GM19467 (cell line): ENCODE results near the gene VWA5B1.

Experiments used
- ATAC-seq: cut with Tn5 transposase; IDR thresholded peaks from one replicate; pipeline ENCODE4 v1.9.1; 2021; ENCODE audit warnings: mild to moderate bottlenecking, moderate library complexity; ENCODE audit not compliant: unreplicated experiment

VWA5B1 gene

GRCh38 chr1:20381961-20382360 is 91.3 kb downstream of the VWA5B1 start:
- ATAC-seq: no peak

GRCh38 chr1:20382711-20383110 is 92.0 kb downstream of the VWA5B1 start:
- no peak for ATAC-seq

GRCh38 chr1:20383631-20384030 is 93.0 kb downstream of the VWA5B1 start:
- no peak for ATAC-seq

GRCh38 chr1:20385630-20386029 is 95.0 kb downstream of the VWA5B1 start:
- ATAC-seq: no peak

- ATAC-seq: no peak
Observed at GRCh38 chr1:20386323-20387081, 95.8 kb downstream of the VWA5B1 start.

GRCh38 chr1:20389571-20389970 is 98.9 kb downstream of the VWA5B1 start:
- no peak for ATAC-seq

GRCh38 chr1:20390589-20391331 is 100.1 kb downstream of the VWA5B1 start:
- no peak for ATAC-seq

GRCh38 chr1:20395255-20395654 is 104.6 kb downstream of the VWA5B1 start:
- ATAC-seq: no peak

GRCh38 chr1:20398744-20399143 is 108.1 kb downstream of the VWA5B1 start:
- ATAC-seq: no peak

- no peak for ATAC-seq
Observed at GRCh38 chr1:20399196-20399595, 108.5 kb downstream of the VWA5B1 start.

- no peak for ATAC-seq
Observed at GRCh38 chr1:20399606-20400180, 109.0 kb downstream of the VWA5B1 start.

- no peak for ATAC-seq
Observed at GRCh38 chr1:20400341-20401177, 109.9 kb downstream of the VWA5B1 start.

GRCh38 chr1:20401405-20402010 is 110.8 kb downstream of the VWA5B1 start:
- ATAC-seq: no peak

GRCh38 chr1:20402585-20403422 is 112.1 kb downstream of the VWA5B1 start:
- ATAC-seq: no peak

GRCh38 chr1:20403423-20404145 is 112.9 kb downstream of the VWA5B1 start:
- no peak for ATAC-seq

GRCh38 chr1:20404466-20404865 is 113.8 kb downstream of the VWA5B1 start:
- no peak for ATAC-seq
